GM12865 (cell line): Measurements from ENCODE around the gene PSMD11.
A peak's percentile ranks its signal among the peaks of the same experiment; 100 is the strongest.

ENCODE experiments used
- DNase-seq: peaks from one replicate; pipeline ENCODE4 v3.0.0; 2010; ENCODE audit warnings: low read depth
- H3K4me3 ChIP-seq: 2 replicates; pipeline ENCODE4 v1.5.1; 2011; ENCODE audit warnings: mild to moderate bottlenecking, low read depth, low read length, control low read depth
- TF ChIP-seq, protein P1 (sequence below): IDR thresholded peaks from 2 replicates; pipeline ENCODE4 v1.5.1; 2011; ENCODE audit warnings: low read length, control low read depth, low read depth, inconsistent platforms; ENCODE audit not compliant: insufficient read depth; ENCODE audit errors: missing control alignments

The PSMD11 gene

DNA sequence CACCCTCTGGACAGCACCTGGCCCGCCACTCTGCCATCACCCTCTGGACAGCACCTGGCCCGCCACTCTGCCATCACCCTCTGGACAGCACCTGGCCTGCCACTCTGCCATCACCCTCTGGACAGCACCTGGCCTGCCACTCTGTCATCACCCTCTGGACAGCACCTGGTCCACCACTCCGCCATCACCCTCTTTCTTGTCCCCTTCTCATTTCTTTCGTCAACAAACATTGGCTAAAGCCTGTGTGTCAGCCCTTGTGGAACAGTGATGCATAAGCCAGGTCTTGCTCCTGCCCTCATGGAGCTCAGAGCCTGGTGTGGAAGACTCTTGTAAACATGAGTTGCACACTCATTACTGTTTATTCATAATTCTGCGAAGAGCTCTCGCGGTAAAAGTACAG is 73.7 kb downstream of the PSMD11 start:
- TF ChIP-seq, protein P1, sequence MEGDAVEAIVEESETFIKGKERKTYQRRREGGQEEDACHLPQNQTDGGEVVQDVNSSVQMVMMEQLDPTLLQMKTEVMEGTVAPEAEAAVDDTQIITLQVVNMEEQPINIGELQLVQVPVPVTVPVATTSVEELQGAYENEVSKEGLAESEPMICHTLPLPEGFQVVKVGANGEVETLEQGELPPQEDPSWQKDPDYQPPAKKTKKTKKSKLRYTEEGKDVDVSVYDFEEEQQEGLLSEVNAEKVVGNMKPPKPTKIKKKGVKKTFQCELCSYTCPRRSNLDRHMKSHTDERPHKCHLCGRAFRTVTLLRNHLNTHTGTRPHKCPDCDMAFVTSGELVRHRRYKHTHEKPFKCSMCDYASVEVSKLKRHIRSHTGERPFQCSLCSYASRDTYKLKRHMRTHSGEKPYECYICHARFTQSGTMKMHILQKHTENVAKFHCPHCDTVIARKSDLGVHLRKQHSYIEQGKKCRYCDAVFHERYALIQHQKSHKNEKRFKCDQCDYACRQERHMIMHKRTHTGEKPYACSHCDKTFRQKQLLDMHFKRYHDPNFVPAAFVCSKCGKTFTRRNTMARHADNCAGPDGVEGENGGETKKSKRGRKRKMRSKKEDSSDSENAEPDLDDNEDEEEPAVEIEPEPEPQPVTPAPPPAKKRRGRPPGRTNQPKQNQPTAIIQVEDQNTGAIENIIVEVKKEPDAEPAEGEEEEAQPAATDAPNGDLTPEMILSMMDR = no peak
- DNase-seq = no peak
- H3K4me3 ChIP-seq = no peak overlapping the region

DNA sequence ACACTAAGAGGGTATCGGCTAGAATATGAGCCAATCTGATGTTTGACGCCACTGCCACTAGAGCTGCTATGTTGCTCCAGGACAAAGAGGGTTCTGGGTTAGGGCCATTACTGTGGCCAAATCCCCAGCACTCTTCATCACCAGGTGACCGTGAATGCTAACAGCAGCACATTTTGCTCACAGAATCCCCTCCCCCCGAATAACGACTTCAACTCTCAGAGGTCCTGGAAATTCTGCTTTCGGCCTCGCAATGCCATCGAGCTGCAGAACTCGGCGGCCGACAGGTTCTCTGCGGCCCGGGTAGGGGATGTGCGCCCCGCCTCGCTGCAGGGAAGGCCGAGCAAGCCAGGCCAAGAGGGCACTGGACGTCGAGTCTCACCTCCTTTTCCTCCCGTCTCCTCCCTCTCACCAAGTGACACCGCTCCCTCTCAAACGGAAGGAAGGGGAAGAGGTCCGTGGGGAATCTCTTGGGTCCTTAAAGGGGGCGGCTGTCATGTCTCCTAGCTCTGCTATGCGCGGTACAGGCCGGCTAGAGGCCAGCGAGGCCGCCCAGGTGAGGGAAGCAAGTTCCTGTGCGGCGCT is 74.4 kb downstream of the PSMD11 start:
- TF ChIP-seq, protein P1 = no peak
- no peak for DNase-seq
- peak overlapping the region; percentile 44 for H3K4me3 ChIP-seq

DNA sequence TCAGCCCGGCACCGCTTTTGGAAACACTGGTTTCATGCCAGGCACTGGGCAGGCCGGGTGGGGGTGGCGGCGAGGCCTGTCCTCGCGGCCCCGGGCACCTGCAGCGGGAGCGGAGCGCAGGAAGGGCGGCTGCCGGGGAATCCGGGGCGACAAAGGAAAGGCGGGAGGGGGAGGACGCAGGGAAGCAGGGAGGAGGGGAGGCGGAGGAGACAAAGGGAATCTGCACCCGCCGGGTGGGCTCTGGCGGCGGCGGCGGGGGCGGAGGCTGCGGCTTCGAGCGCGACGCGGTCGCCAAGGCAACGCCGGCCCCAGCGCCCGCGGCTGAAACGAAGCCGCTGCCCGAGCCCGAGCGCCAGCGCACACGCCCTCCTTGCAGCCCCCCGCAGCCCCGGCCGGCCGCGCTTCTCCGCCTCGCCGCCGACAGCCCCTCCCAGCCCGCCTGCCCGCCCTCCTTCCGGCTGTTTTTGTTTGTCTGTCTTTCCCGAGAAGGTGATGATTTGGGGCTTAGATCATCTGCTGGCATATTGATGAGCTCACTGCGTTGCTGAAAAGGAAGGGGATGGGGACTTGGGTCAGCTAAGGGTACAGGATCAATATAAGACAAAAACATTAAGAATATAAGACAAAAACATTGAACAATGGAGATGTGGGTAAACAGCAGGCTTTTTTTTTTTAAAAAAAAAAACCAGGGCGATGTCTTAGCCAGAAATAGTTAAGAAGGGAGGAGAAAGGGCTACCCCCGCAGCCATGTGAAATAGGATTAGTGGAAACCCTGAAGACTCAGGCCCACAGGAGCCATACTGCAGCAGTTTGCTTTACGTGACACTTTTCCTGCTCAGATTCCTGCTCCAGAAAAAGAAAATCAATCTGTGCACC is 75.2 kb downstream of the PSMD11 start:
- TF ChIP-seq, protein P1 = no peak
- peak; percentile 82 for DNase-seq
- peak overlapping the region; percentile 54 for H3K4me3 ChIP-seq

DNA sequence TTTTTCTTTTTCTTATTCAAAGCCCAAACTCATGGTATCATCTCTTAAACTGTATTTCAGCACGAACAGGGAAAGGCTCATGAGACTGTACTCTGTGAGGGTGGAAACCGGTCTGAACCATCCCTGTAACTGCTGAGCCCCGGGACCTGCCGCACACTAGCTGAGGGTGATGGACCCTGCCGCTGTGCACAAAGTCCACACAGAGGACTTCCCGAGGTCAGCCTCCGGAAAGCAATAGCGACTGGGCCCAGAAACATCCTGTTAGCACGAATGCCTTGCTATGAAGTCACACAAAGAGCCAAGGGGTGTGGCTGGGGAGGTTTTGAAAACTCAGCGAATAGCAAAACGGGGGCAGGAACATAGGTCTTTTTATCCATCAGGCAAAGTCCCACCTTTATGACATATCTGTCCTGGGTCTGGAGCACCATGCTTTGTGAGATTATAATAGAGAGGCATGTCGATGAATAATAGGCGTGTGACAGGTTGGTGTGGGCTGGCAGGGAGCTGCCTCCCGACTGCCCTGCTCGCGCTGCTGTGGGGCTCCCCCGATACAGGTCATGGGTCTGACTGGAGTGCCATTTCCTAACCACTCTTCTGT is 75.9 kb downstream of the PSMD11 start:
- peak overlapping the region; percentile 54 for H3K4me3 ChIP-seq
- TF ChIP-seq, protein P1 = no peak
- DNase-seq = peak; percentile 65

DNA sequence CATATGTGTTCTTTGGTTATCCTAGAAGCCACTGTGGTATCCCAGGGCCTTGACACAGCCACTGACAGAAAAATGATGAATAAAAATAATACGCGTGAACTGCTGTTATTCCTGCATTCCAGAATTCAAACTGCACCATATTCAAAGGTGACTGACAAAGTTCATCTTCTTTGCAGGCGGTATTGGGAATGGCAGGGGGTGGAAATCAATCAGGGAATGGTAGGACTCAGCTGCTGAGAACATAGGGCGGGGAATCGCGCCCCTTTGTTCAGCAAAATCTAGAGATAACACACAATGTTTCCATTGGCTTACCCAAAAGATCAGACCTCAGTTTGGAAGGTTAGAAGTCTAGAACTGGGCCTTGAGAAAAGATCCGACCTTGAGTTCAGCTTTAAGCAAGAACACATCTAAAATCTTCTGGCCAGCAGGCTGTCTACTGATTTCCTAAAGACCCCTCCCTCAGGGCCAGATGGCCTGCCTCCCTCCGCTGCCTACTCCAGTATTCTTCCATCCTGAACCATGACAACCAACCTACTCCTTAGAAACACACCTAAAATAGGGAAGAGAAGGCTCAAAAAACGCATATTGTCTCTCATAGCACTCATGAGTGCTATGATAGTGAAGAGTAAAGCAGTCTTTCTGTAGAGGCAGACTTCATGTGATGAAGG is 76.6 kb downstream of the PSMD11 start:
- TF ChIP-seq, protein P1 = no peak
- no peak overlapping the region for H3K4me3 ChIP-seq
- DNase-seq = no peak

DNA sequence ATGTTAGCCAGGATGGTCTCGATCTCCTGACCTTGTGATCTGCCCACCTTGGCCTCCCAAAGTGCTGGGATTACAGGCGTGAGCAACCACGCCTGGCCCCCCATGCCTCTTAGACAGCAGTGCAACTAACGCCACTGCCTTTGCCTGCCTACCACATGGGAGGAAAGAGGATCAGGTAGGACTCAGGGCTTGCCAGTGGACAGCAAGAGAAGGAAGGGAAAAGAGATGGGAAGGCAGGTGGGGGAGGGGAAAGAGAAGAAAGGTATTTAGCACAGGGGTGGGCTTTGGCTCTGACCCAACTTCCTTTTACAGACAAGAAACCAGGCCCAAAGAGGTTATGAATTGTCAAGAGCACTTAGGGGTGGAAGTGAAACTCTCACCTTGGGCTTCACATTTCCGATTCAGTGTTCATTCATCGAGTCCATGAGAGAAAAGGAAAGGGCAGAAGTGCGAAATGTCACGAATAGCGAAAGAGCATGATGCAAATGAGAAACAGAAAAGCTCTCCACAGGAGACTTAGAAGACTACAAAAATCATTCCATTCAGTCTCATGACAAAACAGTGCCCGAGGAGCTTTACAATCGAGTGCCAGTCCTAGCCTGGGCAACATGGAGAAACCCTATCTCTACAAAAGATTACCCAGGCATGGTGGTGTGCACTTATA is 78.8 kb downstream of the PSMD11 start:
- H3K4me3 ChIP-seq = peak overlapping the region; percentile 33
- peak; percentile 98 for DNase-seq
- TF ChIP-seq, protein P1 = no peak
